Stimulated activated naive CD4-positive, alpha-beta T cell (primary cell): ENCODE measurements around the gene RBPJ.

Source experiments
- DNase-seq, 6 experiments: peaks; one replicate each; lab custom pipeline; 2025; lab: John Stamatoyannopoulos, UW

Gene RBPJ

GRCh38 chr4:26320538-26321372 is at the start of gene RBPJ:
Gene RBPJ, plus strand, starts transcription at chr4:26321014. Its CDS starts 15 bp downstream, at chr4:26321029.
- DNase-seq: peak; percentile 72 to 87 (median 82)

GRCh38 chr4:26271703-26272102 is 49.1 kb upstream of the RBPJ start:
- no peak for DNase-seq

DNA sequence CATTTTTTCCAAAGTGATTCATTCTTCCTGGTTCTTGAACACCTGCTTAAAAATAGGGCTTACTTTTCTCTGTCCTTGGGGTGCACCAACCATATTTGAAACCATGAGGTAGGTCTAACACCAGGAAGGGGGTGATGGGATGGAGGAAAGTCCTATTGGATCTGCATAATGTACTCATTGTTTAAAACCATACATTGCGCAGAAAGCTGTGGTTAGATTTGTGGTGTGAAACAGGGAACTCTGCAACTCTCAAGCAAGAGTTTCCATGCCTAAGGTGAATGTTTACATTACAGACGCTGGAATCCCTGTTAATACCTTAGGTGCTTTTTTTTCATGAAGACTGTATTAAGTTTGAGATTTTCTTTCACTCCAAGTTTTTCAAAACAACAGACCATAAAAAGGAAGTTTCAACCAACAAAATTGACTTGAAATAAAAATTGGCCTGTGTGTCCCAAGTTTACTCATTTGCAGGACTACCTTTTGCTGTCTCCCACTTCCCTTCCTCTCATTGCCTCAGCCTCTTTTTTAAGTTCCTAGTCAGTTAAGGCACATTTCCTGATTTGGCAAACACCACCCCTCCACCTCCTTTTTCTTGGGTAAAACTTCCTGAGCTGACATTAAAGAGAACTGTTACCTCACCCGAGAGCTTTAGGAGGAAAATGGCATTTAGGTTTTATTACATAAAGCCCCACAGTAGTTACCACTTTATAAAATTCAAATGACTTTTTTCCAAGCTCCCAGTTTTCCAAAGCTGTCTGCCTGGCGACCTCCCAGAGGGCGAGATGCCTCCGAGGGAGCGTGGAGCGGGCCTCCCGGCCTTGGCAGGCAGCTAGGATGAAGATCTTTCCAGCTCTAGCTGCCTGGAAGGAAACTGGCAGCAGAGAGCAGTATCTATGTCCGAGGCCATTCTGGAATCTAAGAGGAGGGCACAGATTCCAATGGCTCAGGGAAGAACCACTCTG is 47.9 kb upstream of the RBPJ start:
- no peak for DNase-seq

DNA sequence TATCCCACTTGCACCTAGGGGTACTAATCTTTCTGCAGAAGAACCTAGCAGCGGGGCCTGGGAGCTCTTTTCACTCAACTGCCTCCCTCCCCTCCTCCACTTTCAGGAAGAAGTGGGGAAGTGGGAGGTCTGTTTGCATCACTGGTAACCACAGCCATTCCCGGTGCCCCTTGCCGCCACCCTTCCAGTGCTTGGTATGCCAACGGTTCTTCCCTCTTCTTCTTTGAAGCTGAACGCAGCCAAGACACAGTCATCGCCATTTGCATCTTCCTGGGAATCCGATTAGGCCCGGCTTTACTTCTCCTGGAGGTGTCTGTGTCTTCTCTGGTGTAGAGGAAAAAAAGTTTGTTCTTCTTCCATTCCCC is 47.2 kb upstream of the RBPJ start:
- DNase-seq: no peak

- no peak for DNase-seq
Measured at GRCh38 chr4:26275281-26275680, 45.5 kb upstream of the RBPJ start.

DNA sequence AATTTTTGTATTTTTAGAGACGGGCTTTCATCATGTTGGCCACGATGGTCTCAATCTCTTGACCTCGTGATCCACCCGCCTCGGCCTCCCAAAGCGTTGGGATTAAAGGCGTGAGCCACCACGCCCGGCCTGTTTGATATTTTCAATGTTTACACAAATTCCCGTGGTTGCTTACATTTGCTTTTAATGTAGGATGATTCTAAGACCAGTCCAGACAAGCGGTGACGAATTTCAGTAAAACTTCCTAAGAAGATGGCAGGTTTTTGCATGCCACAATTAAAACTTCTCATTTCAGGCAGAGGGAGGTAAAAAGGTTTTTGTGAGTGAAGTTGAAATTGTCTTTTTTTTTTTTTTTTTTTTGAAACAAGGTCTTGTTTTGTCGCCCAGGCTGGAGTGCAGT is 41.4 kb upstream of the RBPJ start:
- DNase-seq: no peak

DNA sequence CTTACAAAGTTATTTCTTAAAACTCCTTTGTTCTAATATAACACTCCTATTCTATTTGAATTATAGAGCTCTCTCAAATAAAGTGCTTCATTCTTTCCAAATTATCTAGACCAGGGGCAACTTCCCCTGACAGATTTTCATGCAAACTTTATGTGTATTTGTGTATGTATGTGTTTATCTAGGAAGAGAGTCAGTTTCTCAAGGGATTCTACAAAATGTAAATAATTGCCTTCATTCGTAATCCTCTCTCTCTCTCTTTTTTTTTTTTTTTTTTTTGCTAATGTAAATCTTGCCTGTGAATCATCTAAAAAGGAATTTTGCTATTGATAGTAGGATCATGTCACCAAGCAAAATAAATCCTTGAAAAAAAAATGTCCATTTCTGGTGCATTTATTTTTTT is 38.9 kb upstream of the RBPJ start:
- DNase-seq: no peak

- no peak for DNase-seq
Measured at GRCh38 chr4:26284536-26284935, 36.3 kb upstream of the RBPJ start.

GRCh38 chr4:26285272-26285671 is 35.5 kb upstream of the RBPJ start:
- DNase-seq: no peak

DNA sequence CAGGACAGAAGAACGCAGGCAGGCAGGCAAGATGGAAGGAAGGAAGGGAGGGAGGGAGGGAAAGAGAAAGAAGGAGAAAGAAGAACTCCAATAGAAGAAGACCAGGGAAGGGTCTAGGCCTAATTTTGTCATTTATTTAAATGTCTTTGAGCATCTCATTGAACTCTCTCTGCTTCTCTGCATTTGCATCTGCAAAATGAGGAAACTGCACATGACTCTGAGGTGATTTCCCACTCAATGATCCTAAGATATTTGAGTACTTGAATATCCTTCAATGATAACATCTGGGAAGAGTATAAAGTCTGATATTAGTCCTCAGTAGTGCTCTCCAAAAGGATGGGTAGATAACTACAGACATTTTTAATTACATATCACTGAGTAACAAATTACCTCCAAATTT is 33.1 kb upstream of the RBPJ start:
- no peak for DNase-seq

- no peak for DNase-seq
Measured at GRCh38 chr4:26288355-26288909, 32.4 kb upstream of the RBPJ start.

DNA sequence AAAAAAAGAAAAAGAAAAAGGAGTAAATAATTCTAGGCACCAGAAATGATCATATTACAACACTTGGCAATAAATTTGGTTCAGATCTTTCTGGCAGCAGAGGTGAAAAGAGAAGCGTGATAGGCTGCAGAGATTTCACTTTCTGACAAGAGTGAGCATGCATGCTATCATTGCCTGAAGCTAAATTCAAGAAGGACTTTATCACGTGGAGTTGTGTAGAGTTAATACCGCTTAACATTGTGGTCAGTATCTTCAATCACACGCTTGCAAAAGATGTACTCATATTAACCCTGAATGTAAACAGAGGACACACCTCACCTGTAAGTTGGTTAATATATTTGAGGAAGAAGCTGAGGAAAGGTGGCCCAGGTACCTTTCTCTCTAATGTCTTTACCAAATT is 31.4 kb upstream of the RBPJ start:
- DNase-seq: no peak

DNA sequence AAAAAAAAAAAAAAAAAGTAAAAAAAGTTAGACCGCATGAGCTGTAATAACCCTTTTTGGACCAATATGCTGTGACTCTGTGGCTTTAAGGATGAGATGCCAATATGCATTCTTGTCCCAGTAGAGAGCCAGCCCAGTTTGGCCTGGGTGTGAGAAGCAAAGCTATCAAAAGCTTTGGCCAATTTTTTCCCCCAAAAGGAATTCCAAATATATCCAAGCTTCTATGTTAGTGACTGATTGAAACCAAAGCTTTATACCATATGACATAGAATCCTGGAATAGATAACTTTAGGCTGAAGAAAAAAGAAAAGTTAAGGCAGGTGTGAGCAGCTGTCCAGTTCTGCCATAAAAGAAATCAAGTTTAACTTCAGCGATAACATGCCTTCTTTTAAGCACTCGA is 30.5 kb upstream of the RBPJ start:
- no peak for DNase-seq

GRCh38 chr4:26294904-26295303 is 25.9 kb upstream of the RBPJ start:
- no peak for DNase-seq

DNA sequence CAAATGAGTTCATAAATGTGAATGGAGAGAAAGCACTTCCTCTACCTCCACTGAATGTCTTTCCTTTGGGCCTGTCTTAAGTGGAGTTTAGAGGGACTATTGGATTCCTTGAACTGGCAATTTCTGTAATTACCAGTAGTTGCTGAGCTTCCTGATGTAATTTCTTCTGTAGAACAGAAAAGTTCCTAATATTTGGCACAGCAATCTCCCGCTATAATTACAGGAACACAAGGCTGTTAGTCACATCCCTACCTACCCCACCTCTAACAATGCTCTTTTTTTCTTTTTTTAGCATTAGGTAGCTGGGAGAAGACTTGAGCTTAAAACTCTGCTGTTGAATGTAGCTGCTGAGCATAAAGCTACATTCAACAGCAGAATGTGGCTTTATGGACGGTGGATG is 24.8 kb upstream of the RBPJ start:
- no peak for DNase-seq

DNA sequence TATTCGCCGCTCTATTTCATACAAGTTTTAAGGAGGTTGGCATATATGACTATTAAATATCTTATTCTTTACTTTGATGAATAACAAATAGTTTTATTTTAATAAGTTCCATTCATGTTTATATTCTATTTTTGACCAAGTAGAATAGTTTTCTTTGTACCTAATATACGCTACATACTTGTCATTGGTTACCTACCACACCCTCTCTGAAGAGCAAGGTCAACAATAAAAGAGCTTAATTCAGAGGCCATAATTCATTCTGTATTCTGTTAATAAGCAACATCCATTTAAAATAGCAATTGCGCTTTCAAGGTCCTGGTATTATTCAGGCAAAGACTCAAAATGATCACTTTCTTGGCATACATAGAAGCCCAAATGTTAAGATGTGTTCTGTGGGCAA is 24.3 kb upstream of the RBPJ start:
- no peak for DNase-seq

- no peak for DNase-seq
Measured at GRCh38 chr4:26297219-26297618, 23.6 kb upstream of the RBPJ start.

GRCh38 chr4:26298198-26298947 is 22.4 kb upstream of the RBPJ start:
- DNase-seq: no peak

DNA sequence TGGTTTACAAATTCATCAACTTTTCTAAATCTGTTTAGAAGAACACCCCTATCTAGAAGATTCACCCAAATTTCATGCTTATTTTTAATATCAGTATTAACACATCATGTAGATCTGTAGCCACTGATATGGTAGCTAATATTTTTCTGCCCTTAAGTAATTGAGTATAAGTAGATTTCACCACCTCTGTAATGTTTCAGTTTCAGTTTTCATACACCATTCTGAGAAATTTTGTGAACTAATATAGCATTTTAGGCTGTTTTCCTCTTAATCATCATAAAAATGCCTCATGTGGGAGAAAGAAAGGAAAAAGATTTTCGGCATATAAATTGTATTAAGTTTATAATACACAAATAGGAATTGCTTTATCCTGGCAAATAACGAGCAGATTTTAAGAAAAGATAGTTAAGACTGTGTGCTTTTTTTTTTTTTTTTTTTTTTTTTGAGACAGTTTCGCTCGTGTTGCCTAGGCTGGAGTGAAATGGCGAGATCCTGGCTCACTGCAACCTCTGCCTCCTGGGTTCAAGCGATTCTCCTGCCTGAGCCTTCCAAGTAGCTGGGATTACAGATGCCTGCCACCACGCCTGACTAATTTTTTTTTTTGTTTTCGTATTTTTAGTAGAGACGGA is 21.4 kb upstream of the RBPJ start:
- DNase-seq: no peak

GRCh38 chr4:26300314-26301307 is 20.2 kb upstream of the RBPJ start:
- no peak for DNase-seq
